ENCODE measurements around the gene PDIA4. TPM values are rescaled to one million over a fixed set of nuclear protein-coding genes. Genes with fewer than 3 reads are reported as not detected.
A peak's percentile ranks its signal among the peaks of the same experiment; 100 is the strongest.
"Not testable (repeated sequence)": the region's sequence is repeated elsewhere in the genome, so short reads cannot be mapped to it uniquely, and the experiment has no call there.

Gene PDIA4, protein sequence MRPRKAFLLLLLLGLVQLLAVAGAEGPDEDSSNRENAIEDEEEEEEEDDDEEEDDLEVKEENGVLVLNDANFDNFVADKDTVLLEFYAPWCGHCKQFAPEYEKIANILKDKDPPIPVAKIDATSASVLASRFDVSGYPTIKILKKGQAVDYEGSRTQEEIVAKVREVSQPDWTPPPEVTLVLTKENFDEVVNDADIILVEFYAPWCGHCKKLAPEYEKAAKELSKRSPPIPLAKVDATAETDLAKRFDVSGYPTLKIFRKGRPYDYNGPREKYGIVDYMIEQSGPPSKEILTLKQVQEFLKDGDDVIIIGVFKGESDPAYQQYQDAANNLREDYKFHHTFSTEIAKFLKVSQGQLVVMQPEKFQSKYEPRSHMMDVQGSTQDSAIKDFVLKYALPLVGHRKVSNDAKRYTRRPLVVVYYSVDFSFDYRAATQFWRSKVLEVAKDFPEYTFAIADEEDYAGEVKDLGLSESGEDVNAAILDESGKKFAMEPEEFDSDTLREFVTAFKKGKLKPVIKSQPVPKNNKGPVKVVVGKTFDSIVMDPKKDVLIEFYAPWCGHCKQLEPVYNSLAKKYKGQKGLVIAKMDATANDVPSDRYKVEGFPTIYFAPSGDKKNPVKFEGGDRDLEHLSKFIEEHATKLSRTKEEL
- total RNA-seq: 10 to 100 TPM; 63.1 to 84.8 TPM

DNA sequence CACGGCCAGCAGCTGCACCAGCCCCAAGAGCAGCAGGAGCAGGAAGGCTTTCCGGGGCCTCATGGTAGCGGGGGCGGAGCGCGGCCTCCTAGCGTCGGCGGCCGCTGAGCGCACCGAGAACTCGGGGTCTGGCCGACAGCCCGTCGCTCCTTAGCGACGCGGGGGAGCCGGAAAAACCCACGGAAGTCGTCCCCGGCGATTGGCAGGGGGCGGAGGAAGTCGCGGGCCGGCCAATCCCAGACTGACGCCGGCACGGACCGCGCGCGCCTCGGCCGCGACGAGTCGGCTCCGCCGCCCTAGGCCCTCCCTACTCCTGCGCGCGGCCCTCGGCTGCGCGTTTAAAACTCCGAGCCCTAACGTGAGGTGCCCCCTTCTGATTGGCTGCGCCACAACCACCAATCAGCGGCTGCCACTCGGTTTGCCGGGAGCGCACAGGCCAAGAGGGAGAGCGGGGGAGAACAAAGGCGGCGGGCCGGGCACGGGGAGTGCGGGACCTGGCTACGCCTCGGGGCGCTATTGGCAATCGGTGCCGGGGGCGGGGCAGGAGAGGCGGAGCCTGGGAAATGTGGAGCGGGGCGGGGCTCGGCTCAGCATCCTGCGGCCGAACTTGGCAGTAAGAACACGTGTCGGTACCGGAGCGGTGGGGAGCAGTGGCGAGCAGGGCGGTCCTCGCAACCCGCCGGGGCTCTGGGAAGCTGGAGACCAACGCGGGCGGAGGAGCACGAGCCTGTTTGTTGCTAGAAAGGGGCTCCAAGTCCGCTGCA is at the start of gene PDIA4:
PDIA4 (minus strand) TSS at position 160 of the 764 bp plus-strand sequence; CDS start at position 63, 97 bp downstream.
- Mint-ChIP-seq H3K27ac (peak within 1 kb of the TSS; percentile 96), H3K4me3 (peak within 1 kb of the TSS; percentile 95 to 99), H3K4me1 (ENCODE audit: low read depth) (peaks cover 45% of the 10 kb centered on the region), H3K27me3 (ENCODE audit: low read depth) (no peaks in the 10 kb centered on the region), H3K9me3 (no peaks in the 10 kb centered on the region), H3K36me3 (ENCODE audit: insufficient read depth in 2 of 2) (peaks cover 0 to 5% of the 10 kb centered on the region in 2 donors)
- peak; percentile 100 for DNase-seq
- peak; percentile 91 to 92 for ATAC-seq (replicated peaks in 1 of 2)

DNA sequence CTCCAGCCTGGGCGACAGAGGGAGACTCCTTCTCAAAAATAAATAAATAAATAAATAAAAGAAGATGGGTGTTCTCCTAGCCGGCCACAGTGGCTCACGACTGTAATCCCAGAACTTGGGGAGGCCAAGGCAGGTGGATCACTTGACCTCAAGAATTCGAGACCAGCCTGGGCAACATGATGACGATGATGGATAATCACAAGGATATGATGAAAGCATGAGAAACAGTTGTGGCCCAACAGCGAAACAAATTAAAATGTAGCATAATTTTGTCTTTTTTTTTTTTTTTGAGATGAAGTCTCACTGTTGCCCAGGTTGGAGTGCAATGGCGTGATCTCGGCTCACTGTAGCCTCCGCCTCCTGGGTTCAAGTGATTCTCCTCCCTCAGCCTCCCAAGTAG is 49.3 kb upstream of the PDIA4 start:
- Mint-ChIP-seq H3K4me3 (no peak overlapping the region), H3K9me3 (no peaks in the 10 kb centered on the region), H3K27me3 (ENCODE audit: low read depth) (no peaks in the 10 kb centered on the region), H3K36me3 (ENCODE audit: insufficient read depth in 2 of 2) (peaks cover 0 to 7% of the 10 kb centered on the region in 2 donors), H3K4me1 (ENCODE audit: low read depth) (no peaks in the 10 kb centered on the region), H3K27ac (no peak overlapping the region)
- DNase-seq (no peak), ATAC-seq (replicated peaks in 1 of 2) (no peak)

DNA sequence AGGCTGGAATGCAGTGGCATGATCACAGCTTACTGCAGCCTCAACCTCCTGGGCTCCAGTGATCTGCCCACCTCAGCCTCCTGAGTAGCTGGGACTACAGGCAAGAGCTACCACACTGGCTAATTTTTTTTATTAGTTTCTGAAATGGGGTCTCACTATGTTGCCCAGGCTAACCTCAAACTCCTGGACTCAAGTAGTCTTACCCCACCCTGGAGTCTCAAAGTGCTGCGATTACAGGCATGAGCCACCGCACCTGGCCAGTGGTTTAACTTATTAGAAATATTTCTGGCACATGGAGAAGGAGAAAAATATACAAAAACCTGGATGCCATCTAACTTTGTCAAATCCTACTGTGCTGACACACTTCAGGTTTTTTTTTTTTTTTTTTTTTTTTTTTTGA is 47.0 kb upstream of the PDIA4 start:
- peaks cover 0 to 12% of the 10 kb centered on the region in 2 donors for H3K36me3 Mint-ChIP-seq (ENCODE audit: insufficient read depth in 2 of 2)

DNA sequence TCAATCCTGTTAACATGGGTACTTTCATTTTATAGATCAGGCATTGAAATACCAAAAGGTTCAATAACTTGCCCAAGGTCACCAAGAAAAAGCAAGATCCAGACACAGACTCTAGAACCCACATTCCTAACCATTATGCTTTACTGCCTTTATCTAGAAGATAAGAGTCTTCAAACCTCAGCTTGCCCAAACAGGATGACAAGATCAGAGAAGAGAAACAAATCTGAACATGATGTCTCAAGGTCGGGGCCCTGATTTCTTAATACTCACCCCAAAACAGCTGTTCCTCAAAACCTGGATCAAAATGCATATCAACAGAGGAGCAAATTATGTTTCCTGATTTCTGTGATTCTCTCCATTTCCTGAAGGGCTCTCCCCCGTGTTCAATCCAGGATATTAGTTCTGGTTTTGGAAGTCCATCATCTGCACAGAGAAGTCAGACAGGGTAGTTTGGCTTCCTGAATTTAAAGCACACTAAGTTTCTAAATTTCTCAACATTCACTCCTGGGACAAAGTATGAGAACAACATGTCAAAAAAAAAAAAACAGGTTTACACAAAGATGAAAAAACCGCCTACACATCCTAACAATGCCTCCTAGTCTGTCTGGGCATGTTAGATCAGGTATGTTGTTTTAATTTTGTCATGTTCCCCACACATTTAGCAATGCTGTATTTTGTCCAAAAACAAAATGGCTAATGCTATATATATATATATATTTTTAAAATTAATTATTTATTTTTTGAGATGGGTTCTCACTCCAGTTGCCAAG is 46.0 kb upstream of the PDIA4 start:
- Mint-ChIP-seq H3K36me3 (ENCODE audit: insufficient read depth in 2 of 2) (peaks cover 0 to 13% of the 10 kb centered on the region in 2 donors), H3K4me3 (no peak overlapping the region), H3K9me3 (no peaks in the 10 kb centered on the region), H3K27ac (peak overlapping the region; percentile 1), H3K27me3 (ENCODE audit: low read depth) (no peaks in the 10 kb centered on the region), H3K4me1 (ENCODE audit: low read depth) (no peaks in the 10 kb centered on the region)
- DNase-seq (no peak), ATAC-seq (replicated peaks in 1 of 2) (no peak)

More for the DNA sequence above, 47.0 kb upstream of the PDIA4 start:
- no peaks in the 10 kb centered on the region for H3K9me3 Mint-ChIP-seq
- H3K27ac Mint-ChIP-seq: no peak overlapping the region
- no peaks in the 10 kb centered on the region for H3K27me3 Mint-ChIP-seq (ENCODE audit: low read depth)
- DNase-seq (no peak), ATAC-seq (replicated peaks in 1 of 2) (no peak)
- no peaks in the 10 kb centered on the region for H3K4me1 Mint-ChIP-seq (ENCODE audit: low read depth)
- no peak overlapping the region for H3K4me3 Mint-ChIP-seq

DNA sequence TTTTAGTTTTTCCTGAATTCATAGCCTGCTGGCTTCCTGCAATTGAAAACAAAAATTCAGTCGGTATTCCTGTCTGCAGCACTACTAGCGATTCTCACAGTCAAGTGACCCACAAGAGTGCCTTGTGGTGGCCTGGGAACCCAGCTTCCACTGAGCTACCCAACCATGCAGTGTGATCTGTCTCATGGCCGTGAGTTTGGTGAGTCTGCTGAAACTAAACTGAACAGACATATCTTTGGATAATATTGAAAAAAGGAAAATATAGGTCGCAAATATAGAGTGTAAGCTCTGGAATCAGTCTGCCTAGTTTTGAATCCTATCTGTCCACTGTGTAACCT is 44.1 kb upstream of the PDIA4 start:
- Mint-ChIP-seq H3K27ac (no peak overlapping the region), H3K36me3 (ENCODE audit: insufficient read depth in 2 of 2) (peaks cover 0 to 11% of the 10 kb centered on the region in 2 donors), H3K4me3 (peak overlapping the region in 1 of 2 donors; percentile 68), H3K4me1 (ENCODE audit: low read depth) (no peaks in the 10 kb centered on the region), H3K9me3 (no peaks in the 10 kb centered on the region), H3K27me3 (ENCODE audit: low read depth) (no peaks in the 10 kb centered on the region)
- no peak for ATAC-seq (replicated peaks in 1 of 2)
- no peak for DNase-seq

DNA sequence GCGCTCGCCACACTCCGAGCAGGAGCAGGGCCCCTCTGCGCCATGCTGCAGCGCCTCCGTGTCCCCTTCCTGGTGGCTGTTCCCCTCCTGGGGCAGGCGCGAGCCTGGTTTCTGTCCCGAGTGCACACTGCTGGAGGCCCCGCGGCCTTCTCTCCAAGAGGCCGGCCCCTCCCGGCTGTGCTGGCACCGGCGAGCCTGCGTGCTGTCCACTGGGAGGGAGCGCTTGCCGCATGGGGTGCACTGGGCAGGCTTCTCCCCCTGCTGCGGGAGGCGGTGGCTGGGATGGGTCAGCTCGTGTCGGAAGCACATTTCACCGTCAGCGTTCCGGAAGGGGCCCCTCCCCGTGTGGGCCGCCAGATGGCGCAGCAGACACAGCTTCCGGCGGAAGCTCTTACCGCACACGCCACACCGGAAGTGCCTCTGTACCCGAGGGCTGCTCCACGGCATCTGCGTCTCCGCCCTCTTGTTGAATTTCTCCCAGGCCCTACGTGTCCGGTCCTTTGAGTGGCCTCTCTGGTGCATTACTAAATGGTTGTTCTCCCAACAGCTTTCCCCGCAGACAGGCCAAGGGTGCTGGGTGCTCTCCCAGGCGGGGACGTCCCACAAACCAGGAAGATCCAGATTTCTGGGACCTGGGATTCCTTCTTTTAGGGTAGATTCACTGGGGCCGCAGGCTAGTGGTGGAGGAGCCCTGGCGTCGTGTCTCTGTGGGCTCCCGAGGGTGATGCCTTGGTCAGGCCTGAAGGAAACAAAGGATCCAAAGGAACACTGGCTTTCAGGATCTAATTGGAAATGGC is 43.5 kb upstream of the PDIA4 start:
- H3K27me3 Mint-ChIP-seq (ENCODE audit: low read depth): no peaks in the 10 kb centered on the region
- peak overlapping the region; percentile 12 for H3K27ac Mint-ChIP-seq

DNA sequence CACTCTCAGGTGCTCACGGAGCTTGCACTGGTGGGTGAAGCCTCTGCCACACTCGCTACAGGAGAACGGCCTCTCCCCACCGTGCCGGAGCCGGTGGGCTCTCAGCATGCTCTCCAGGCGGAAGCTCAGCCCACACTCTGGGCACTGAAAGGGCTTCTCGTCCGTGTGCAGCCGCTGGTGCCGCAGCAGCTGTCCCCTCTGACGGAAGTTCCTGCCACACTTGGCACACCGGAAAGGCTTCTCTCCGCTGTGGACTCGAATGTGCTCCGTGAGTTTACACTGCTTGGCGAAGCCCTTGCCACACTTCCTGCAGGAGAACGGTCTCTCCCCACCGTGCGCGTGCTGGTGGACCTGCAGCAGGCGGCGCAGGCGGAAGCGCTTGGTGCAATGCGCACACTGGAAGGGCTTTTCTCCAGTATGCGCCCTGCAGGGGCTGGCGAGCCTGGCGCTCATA is 42.9 kb upstream of the PDIA4 start:
- peak overlapping the region in 1 of 2 donors; percentile 22 for H3K4me3 Mint-ChIP-seq
- ATAC-seq (replicated peaks in 1 of 2): peak in 1 of 2 donors; percentile 6
- no peaks in the 10 kb centered on the region for H3K4me1 Mint-ChIP-seq (ENCODE audit: low read depth)
- no peak overlapping the region for H3K27ac Mint-ChIP-seq
- no peaks in the 10 kb centered on the region for H3K27me3 Mint-ChIP-seq (ENCODE audit: low read depth)
- H3K9me3 Mint-ChIP-seq: no peaks in the 10 kb centered on the region
- H3K36me3 Mint-ChIP-seq (ENCODE audit: insufficient read depth in 2 of 2): peaks cover 0 to 6% of the 10 kb centered on the region in 2 donors
- no peak for DNase-seq

More for the DNA sequence above, 43.5 kb upstream of the PDIA4 start:
- peak; percentile 86 to 91 for ATAC-seq (replicated peaks in 1 of 2)
- Mint-ChIP-seq H3K4me1 (ENCODE audit: low read depth) (no peaks in the 10 kb centered on the region), H3K36me3 (ENCODE audit: insufficient read depth in 2 of 2) (peaks cover 0 to 9% of the 10 kb centered on the region in 2 donors), H3K9me3 (no peaks in the 10 kb centered on the region), H3K4me3 (peak overlapping the region; percentile 63 to 68)
- peak; percentile 46 to 64 for DNase-seq

DNA sequence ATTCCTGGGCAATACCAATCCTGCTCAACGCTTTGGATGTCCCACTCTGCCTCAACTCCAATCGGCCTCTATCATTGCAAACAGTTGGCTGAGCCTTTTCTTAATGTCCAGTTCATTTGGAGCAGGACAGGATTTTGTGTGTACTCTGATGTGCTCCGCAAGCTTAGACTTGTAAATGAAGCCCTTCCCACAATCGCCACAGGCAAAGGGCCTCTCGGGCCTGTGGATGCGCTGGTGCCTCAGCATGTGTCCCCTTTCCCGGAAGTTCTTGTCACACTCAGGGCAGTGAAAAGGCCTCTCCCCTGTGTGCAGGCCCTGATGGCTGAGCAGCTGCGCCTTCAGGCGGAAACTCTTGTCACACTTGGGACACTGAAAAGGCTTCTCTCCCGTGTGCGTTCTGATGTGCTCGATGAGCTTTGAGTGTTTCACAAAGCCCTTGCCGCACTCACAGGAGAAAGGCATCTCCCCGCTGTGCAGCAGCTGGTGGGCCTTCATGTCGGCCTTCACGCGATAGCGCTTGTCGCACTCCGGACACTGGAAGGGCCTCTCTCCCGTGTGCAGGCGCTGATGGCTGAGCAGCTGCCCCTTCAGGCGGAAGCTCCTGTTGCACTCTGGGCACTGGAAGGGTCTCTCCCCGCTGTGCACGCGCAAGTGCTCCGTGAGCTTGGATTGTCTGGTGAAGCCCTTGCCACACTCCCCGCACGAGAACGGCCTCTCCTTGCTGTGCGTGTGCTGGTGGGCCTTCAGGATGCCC is 42.2 kb upstream of the PDIA4 start:
- ATAC-seq (replicated peaks in 1 of 2): no peak
- Mint-ChIP-seq H3K27me3 (ENCODE audit: low read depth) (no peaks in the 10 kb centered on the region), H3K27ac (no peak overlapping the region)

DNA sequence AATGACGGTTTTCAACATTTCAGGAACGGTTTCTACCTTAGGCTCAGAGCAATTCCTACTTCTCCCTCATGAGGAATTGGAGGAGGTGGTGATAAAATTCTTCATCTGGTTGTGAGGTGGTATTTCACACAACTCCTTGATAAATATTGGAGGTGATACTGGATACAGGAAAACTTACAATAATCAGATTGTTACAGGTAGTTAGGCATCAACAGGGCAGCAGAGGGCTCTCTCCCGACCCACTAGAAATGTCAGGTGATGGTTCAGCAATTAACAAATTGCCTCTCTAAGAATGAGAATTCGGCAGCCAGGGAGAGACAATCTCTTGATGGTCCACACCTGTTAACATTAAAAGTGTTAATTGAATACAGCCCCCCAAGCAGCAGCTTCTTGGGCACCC is 39.6 kb upstream of the PDIA4 start:
- DNase-seq: no peak
- ATAC-seq (replicated peaks in 1 of 2): no peak
- no peaks in the 10 kb centered on the region for H3K9me3 Mint-ChIP-seq

More for the DNA sequence above, 42.2 kb upstream of the PDIA4 start:
- DNase-seq: no peak
- no peaks in the 10 kb centered on the region for H3K9me3 Mint-ChIP-seq
- H3K4me1 Mint-ChIP-seq (ENCODE audit: low read depth): no peaks in the 10 kb centered on the region
- no peak overlapping the region for H3K4me3 Mint-ChIP-seq
- peaks cover 0 to 6% of the 10 kb centered on the region in 2 donors for H3K36me3 Mint-ChIP-seq (ENCODE audit: insufficient read depth in 2 of 2)

DNA sequence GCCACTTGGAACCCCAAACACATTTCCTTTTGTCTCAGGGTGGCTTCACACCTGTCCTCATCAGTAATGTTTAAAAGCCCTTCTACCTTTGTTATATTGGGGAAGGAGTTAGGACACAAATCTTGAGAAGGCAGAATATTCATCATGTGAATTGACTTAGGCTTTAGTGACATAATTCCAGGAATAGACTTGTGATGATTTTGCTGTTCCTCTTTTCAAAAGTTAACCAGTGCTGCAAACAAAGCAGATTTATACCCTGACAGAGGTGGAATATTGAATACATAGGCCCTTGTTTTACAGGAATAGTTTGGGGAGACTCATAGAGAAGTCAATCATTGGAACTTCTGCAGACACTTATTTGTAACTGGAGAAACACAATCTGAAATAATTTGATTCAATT is 35.2 kb upstream of the PDIA4 start:
- H3K4me3 Mint-ChIP-seq: peak overlapping the region in 1 of 2 donors; percentile 47
- H3K9me3 Mint-ChIP-seq: no peaks in the 10 kb centered on the region
- no peaks in the 10 kb centered on the region for H3K27me3 Mint-ChIP-seq (ENCODE audit: low read depth)
- no peak for DNase-seq
- peaks cover 14% of the 10 kb centered on the region for H3K4me1 Mint-ChIP-seq (ENCODE audit: low read depth)
- peak overlapping the region; percentile 60 for H3K27ac Mint-ChIP-seq
- no peaks in the 10 kb centered on the region for H3K36me3 Mint-ChIP-seq (ENCODE audit: insufficient read depth in 2 of 2)
- ATAC-seq (replicated peaks in 1 of 2): no peak

More for the DNA sequence above, 39.6 kb upstream of the PDIA4 start:
- Mint-ChIP-seq H3K27ac (peak overlapping the region; percentile 0), H3K4me1 (ENCODE audit: low read depth) (peaks cover 8% of the 10 kb centered on the region), H3K27me3 (ENCODE audit: low read depth) (no peaks in the 10 kb centered on the region), H3K36me3 (ENCODE audit: insufficient read depth in 2 of 2) (peaks cover 0 to 6% of the 10 kb centered on the region in 2 donors), H3K4me3 (no peak overlapping the region)

DNA sequence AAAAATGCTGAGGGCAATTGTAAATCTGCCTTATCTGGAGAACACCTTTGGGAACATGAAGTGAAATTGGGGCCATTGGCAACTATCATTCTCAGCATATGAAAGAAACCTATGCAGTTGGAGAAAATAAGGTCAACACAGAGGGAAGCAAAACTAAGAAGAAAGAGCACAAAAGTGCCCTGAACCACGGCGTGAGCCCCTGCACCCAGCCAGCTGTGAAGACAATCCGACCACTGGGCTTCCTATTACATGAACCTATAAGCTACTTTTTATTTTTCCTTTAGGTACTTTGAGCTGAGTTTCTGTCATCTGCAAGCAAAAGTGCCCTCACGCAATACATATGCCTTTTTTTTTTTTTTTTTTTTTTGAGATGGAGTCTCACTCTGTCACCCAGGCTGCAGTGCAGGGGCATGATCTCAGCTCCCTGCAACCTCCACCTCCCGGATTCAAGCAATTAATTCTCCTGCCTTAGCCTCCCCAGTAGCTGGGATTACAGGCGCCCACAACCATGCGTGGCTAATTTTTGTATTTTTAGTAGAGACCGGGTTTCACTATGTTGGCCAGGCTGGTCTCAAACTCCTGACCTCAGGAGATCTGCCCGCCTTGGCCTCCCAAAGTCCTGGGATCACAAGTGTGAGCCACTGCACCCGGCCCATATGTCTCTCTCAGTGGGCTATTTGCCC is 34.1 kb upstream of the PDIA4 start:
- peaks cover 14% of the 10 kb centered on the region for H3K4me1 Mint-ChIP-seq (ENCODE audit: low read depth)
- not testable (repeated sequence) for DNase-seq; H3K4me3 Mint-ChIP-seq; ATAC-seq (replicated peaks in 1 of 2); H3K36me3 Mint-ChIP-seq (ENCODE audit: insufficient read depth in 2 of 2); H3K27ac Mint-ChIP-seq; H3K27me3 Mint-ChIP-seq (ENCODE audit: low read depth); H3K9me3 Mint-ChIP-seq
